ENCODE results near the gene ZNF473. TPM values are rescaled to one million over a fixed set of nuclear protein-coding genes. Genes with fewer than 3 reads are reported as not detected.

Gene ZNF473
- total and polyA plus RNA-seq, 2 of the 13 experiments (the other 11 are each of a cell fraction or from before 2014, with no cell fraction given) = 5.8 to 11.9 TPM

DNA sequence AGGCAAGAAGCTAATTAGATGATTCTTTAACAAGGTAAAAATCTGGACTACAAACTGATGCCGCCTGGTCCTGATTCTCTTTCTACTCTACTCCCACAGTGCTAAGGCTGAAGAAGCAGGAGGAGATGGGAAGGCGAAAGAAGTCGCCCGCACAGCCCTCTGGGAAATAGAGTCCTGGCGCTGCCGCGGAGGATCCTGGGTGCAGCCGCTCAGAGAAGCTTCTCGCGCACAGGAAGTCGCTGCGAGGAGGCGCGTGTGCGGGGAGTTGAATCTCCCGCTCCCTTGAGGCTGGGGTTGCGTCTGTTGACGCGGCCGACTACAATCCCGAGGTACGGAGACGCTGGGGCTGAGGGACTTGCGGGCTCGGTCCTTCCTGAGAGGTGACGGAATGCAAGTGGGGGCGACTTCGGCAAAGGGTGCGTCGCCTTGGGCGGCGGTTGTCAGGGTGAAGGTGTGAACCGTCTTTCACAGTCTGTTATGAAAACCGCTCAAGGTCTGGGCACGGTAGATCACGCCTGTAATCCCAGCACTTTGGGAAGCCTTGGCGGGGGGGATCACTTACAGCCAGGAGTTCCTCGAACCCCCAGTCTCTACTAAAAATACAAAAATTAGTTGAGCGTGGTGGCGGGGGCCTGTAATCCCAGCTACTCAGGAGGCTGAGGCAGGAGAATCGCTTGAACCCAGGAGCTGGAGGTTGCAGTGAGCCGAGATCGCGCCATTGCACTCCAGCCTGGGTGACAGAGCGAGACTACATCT lies at the start of gene ZNF473 (continued):
- TF ChIP-seq, protein P1, sequence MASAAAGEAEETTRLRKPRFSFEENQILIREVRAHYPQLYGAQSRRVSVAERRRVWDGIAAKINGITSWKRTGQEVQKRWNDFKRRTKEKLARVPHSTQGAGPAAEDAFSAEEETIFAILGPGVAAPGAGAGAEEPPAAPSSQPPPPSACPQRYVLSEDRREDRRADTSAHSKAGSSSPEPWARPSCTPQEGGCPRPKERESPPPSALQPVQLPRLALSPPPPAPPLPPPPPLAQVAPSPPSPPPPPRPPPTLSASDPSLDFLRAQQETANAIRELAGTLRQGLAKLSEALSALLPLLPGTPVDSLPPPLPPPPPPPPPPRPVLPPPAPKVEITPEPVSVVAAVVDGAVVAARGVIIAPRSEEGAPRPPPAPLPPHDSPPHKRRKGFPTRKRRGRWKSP (CRISPR knock-in tag; IDR thresholded peaks at IDR 0.05) = peak; percentile 95
- TF ChIP-seq ZNF577 (CRISPR knock-in tag; IDR thresholded peaks at IDR 0.05; ENCODE audit: borderline replicate concordance, low read depth) (no peak), SNAPC2 (CRISPR knock-in tag; IDR thresholded peaks at IDR 0.05) (peak; percentile 90), PTBP1 (IDR thresholded peaks at IDR 0.05; ENCODE audit: low read depth, low read length, poor library complexity, severe bottlenecking) (peak; percentile 59), ZNF30 (CRISPR knock-in tag; IDR thresholded peaks at IDR 0.05) (peak; percentile 97), IRF9 (CRISPR knock-in tag; IDR thresholded peaks at IDR 0.05; ENCODE audit: borderline replicate concordance) (peak; percentile 97), MED13 (CRISPR knock-in tag; IDR thresholded peaks at IDR 0.05) (peak; percentile 90; the same call in 1 of the 2 replicates), FOXA3 (CRISPR knock-in tag; IDR thresholded peaks at IDR 0.05) (peak; percentile 64), HNF1B (CRISPR knock-in tag; IDR thresholded peaks at IDR 0.05) (0 out of 2 replicates have a peak, but pooled peaks have one; percentile 41), NAIF1 (CRISPR knock-in tag; IDR thresholded peaks at IDR 0.05; ENCODE audit: borderline replicate concordance) (no peak; the same call in 1 of the 2 replicates), ONECUT2 (CRISPR knock-in tag; IDR thresholded peaks at IDR 0.05) (peak; percentile 73), NFYC (CRISPR knock-in tag; IDR thresholded peaks at IDR 0.05) (peak; percentile 36), HDAC1 (CRISPR knock-in tag; IDR thresholded peaks at IDR 0.05) (peak; percentile 89; the same call in 1 of the 2 replicates), ZBTB3 (CRISPR knock-in tag; IDR thresholded peaks at IDR 0.05; ENCODE audit: borderline replicate concordance, low read depth) (no peak; the same call in 1 of the 2 replicates), TMF1 (CRISPR knock-in tag; IDR thresholded peaks at IDR 0.05; ENCODE audit: low read depth) (peak; percentile 97), SATB2 (CRISPR knock-in tag; IDR thresholded peaks at IDR 0.05) (peak; percentile 95), HES4 (CRISPR knock-in tag; IDR thresholded peaks at IDR 0.05; ENCODE audit: borderline replicate concordance) (peak; percentile 92), ZFP82 (CRISPR knock-in tag; IDR thresholded peaks at IDR 0.05; ENCODE audit: borderline replicate concordance) (no peak), U2AF2 (IDR thresholded peaks at IDR 0.05; ENCODE audit: low read depth, low read length) (no peak; the same call in 1 of the 2 replicates), TBP (CRISPR knock-in tag; IDR thresholded peaks at IDR 0.05) (peak; percentile 43; the same call in 1 of the 2 replicates), FOXK1 (CRISPR knock-in tag; IDR thresholded peaks at IDR 0.05; ENCODE audit: borderline replicate concordance, low read depth) (peak; percentile 49; the same call in 1 of the 2 replicates), SPEN (CRISPR knock-in tag; IDR thresholded peaks at IDR 0.05; ENCODE audit: low read depth) (peak; percentile 77), ZNF660 (CRISPR knock-in tag; IDR thresholded peaks at IDR 0.05; ENCODE audit: borderline replicate concordance, low read depth) (no peak), ZNF557 (CRISPR knock-in tag; IDR thresholded peaks at IDR 0.05) (peak; percentile 97), RCOR2 (CRISPR knock-in tag; IDR thresholded peaks at IDR 0.05) (peak; percentile 65)
- TF ChIP-seq, protein P2, sequence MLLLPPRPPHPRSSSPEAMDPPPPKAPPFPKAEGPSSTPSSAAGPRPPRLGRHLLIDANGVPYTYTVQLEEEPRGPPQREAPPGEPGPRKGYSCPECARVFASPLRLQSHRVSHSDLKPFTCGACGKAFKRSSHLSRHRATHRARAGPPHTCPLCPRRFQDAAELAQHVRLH (CRISPR knock-in tag; IDR thresholded peaks at IDR 0.05; ENCODE audit: borderline replicate concordance, low read depth) = peak; percentile 95; the same call in 1 of the 2 replicates
